ENCODE measurements around the gene RTTN.

RTTN gene

DNA sequence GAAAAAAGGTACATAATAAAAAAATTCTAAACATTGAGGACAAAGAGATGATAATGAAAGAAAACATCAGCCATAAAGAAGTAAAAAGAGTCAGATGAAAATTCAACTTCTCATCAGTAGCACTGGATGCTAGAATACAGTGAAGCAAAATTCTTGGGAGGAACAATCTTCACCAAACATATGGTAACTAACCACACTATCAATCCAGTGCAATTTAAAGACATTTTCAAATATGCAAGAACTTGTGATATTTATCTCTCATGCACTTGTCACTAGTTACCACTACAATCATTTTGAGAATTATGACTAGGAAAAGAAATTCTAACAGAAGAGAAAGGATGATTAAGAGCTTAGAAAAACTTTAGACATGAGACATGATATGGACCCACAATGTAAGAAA, 127.4 kb downstream of the RTTN start:
- DNase-seq (ENCODE audit: low read depth): no peak

GRCh38 chr18:70075906-70076305, 129.6 kb downstream of the RTTN start:
- DNase-seq (ENCODE audit: low read depth): no peak

- no peak for DNase-seq (ENCODE audit: low read depth)
These were observed 131.4 kb downstream of the RTTN start for GRCh38 chr18:70074116-70074515.

DNA sequence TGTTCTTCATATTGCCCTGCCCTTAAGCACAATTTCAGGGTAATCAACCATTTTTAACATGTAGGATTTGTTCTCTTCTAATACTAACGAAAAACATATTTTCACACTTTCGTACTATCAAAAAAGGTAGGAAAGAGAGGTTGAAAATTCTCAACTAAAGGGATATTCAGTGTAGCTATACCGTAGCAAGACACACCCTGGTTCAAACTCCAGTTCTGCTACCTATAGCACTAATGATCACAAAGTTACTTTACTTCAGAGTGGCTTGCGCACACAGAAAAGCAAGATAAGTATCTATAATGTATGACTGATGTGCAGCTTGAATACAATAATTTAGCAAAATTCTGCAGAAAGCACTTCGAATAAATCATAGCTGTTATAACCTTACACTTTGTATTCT, 132.1 kb downstream of the RTTN start:
- no peak for DNase-seq (ENCODE audit: low read depth)

- DNase-seq (ENCODE audit: low read depth): no peak
These were observed 132.8 kb downstream of the RTTN start for GRCh38 chr18:70072678-70073077.

GRCh38 chr18:70069965-70070364, 135.5 kb downstream of the RTTN start:
- DNase-seq (ENCODE audit: low read depth): no peak

GRCh38 chr18:70069382-70069781, 136.1 kb downstream of the RTTN start:
- no peak for DNase-seq (ENCODE audit: low read depth)

GRCh38 chr18:70068981-70069380, 136.5 kb downstream of the RTTN start:
- no peak for DNase-seq (ENCODE audit: low read depth)

GRCh38 chr18:70059684-70060083, 145.8 kb downstream of the RTTN start:
- no peak for DNase-seq (ENCODE audit: low read depth)

- DNase-seq (ENCODE audit: low read depth): no peak
These were observed 146.6 kb downstream of the RTTN start for GRCh38 chr18:70058916-70059315.

DNA sequence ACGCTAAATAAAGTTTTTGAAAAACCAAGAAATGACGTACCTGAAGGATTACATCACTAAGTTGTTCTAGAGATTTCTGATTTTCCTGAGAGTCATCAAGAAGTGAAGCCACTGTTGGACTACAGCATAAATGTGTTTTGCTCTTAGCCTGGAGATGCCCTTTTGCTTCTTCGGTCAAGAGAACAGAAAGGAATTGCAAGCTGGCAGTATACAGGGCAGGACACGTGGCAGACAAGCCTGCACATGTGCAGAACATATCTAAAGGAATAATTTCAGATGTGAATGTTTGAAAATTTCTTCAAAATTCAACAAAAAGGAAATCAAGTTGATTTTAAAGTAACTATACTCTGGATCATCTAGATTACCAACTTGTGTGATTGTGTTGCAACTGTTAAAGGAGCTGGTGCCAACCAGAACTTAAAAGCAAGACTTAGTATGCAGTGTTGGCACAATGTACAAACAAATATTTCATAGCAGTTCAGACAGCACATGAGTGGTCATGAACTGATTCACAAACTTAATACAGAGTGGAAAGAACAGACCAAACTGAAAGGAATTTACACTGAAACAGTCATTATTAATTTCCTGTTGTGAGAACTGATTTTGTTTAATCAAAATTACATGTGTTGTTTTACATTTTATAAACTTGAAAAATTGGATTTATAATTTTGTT, 157.4 kb downstream of the RTTN start:
- DNase-seq (ENCODE audit: low read depth): no peak

DNA sequence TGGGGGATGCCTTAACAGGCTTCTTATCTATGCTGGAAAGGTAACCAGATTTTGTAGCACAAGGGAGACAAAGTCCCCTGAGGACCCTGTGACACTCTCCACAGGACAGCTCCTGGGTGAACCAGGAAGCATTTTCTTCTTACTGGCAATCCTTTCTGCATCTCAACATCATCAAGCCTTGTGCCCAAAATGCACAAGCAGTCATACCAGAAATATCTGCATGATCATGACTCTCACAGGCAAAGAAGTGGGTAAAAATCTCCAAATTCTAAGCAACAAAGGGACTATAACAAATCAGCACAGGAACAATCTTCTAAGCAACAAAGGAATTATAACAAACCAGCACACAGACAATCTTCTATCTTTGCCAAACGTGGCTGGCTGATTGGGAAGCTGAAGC, 158.7 kb downstream of the RTTN start:
- no peak for DNase-seq (ENCODE audit: low read depth)

DNA sequence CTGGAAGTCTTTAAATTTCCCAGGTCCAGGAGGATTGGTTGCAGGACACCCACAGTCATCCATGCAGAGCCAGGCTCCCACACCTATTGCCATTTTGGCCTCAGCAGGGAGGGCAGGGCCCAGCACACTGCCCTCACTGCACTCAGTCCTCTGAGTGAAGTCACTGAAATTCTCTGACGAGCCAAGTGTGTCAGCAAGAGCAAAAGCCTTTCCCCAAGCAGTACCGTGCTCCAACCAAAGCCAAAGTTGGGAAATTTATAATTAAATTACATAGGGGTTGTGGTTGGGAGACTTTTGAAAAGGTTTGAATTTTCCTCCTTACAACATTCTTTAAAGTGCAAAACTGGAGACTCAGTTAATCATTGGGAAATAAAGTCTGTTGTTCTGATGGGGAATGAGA, 159.3 kb downstream of the RTTN start:
- DNase-seq (ENCODE audit: low read depth): no peak

- DNase-seq (ENCODE audit: low read depth): no peak
These were observed 160.9 kb downstream of the RTTN start for GRCh38 chr18:70044632-70045031.

GRCh38 chr18:70041459-70042050, 163.9 kb downstream of the RTTN start:
- no peak for DNase-seq (ENCODE audit: low read depth)

- DNase-seq (ENCODE audit: low read depth): no peak
These were observed 166.3 kb downstream of the RTTN start for GRCh38 chr18:70039186-70039585.

GRCh38 chr18:70037431-70038061, 167.9 kb downstream of the RTTN start:
- DNase-seq (ENCODE audit: low read depth): no peak

DNA sequence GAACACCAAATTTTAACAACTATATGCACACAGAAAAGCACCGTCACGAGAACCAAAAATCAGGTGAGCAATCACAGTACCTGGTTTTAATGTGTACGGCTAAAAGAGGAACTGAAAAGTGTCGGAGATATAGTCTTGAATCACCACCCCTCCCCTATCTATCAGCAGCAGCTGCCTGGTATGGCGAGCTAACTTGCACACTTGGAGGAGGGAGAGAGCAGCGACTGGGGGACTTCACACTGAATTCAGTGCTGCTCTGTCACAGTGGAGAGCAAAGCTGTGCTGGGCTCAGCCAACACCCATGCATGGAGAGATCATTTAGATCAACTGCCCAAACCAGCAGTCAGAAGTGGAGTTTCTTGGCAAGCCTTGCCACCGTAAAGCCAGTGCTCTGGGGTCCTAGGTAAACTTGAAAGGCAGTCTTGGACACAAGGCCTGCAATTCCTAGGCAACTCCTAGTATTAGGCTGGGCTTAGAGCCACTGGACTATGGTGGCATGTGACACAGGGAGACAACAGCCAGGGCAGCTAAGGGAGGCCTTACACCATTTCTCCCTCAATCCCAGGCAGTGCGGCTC, 168.6 kb downstream of the RTTN start:
- no peak for DNase-seq (ENCODE audit: low read depth)

GRCh38 chr18:70036168-70036567, 169.3 kb downstream of the RTTN start:
- DNase-seq (ENCODE audit: low read depth): no peak

GRCh38 chr18:70031221-70031620, 174.3 kb downstream of the RTTN start:
- DNase-seq (ENCODE audit: low read depth): no peak

DNA sequence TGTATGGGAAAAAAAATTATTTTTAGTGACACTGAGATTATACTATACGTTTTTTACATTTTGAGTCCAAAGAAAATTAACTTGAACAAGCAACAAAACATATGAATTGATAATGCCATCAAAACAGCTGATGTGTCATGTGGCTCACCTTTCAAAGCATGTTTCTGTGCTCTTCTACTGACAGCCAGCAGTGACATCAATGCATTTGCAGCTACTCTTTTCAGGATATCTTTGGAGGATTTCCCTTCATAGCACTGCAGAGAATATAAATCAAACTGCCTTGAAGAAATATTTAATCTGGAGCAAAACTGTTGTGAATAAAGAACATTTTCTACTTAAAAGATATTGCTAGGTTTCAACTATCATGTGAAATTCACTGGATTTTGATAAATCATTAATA, 174.8 kb downstream of the RTTN start:
- DNase-seq (ENCODE audit: low read depth): no peak

DNA sequence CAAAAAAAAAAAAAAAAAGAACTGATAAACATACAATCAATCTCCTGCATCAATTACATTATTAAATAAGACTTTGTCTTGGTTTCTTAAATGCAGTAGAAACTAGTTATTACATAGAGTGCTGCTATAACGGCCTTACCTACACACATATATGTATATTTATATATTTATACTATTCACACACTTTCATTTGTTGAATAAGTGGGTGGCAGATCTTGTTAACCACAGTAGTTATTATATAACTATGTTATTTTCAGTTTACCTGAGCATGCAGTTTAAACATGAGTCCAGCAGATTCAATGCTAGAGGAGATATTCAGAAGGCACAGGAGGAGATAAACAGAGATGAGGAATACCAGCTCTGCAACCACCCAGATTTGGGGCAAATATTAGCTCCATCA, 176.3 kb downstream of the RTTN start:
- no peak for DNase-seq (ENCODE audit: low read depth)

DNA sequence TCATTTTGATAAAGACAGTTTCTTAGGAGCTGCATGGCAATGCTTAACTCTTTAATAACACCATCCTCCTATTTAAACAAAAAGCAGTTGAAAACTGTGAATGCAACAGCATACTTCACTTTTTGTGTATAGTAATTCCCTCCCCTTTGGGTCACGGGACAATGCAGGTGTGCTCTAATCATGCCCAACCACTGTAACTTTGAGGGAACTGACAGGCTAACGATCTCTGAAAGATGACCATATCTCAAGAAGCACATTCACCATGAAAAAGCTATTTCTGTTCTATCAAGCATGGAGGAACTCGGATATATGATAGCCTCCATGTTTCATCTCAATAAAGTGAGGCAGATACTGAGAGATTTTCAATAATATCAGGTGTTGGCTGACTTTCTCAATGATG, 176.8 kb downstream of the RTTN start:
- DNase-seq (ENCODE audit: low read depth): no peak

Measured in activated T-cell treated with anti-CD3 and anti-CD28 coated beads for 1 hour (primary cell).